CD4-positive, alpha-beta T cell (primary cell): ENCODE results near the gene POU4F1. TPM values are rescaled to one million over a fixed set of nuclear protein-coding genes. Genes with fewer than 3 reads are reported as not detected.

Source experiments
- ATAC-seq: fragments of 200-7000 bp; cut with Tn5 transposase; one replicate; pipeline ENCODE4 v1.10.0; 2022; ENCODE audit warnings: mild to moderate bottlenecking; ENCODE audit not compliant: poor library complexity
- CTCF ChIA-PET: fragments of 350-600 bp; sonication (Branson Sonifier 250); formaldehyde crosslinking; loops from one replicate; lab custom pipeline; 2021; ENCODE audit warnings: antibody characterized with exemption, inconsistent platforms; lab: Charles Lee
- POLR2A ChIA-PET: fragments of 350-600 bp; sonication (Branson Sonifier 250); formaldehyde crosslinking; loops from one replicate; lab custom pipeline; 2021; ENCODE audit warnings: antibody characterized with exemption, inconsistent platforms; lab: Charles Lee
- DNase-seq, 14 experiments: peaks; one replicate each; pipeline ENCODE4 v3.0.0-alpha.2; 2013 to 2020; ENCODE audit warnings: mixed read lengths in 2 of 14
- H3K27ac ChIP-seq, 2 donors: one replicate each; pipeline versions ENCODE4 v1.5.1 to v1.7.0; 2013; ENCODE audit warnings: low read length in 2 of 2, low read depth in 1 of 2, mild to moderate bottlenecking in 1 of 2
- H3K27me3 ChIP-seq, 2 experiments: 1 replicate in 1 of 2; 2 replicates in 1 of 2; pipeline versions ENCODE4 v1.6.1 to v1.7.0; 2013; ENCODE audit warnings: low read length in 2 of 2, control low read depth in 1 of 2, mild to moderate bottlenecking in 1 of 2, moderate library complexity in 1 of 2; ENCODE audit not compliant: insufficient read depth in 2 of 2, control insufficient read depth in 1 of 2
- H3K36me3 ChIP-seq: one replicate; pipeline ENCODE4 v1.6.1; 2013; ENCODE audit warnings: low read length, control low read depth; ENCODE audit not compliant: insufficient read depth
- H3K4me1 ChIP-seq: one replicate; pipeline ENCODE4 v1.6.1; 2013; ENCODE audit warnings: low read length, control low read depth; ENCODE audit not compliant: insufficient read depth
- H3K4me3 ChIP-seq: one replicate; pipeline ENCODE4 v1.5.1; 2013; ENCODE audit warnings: mild to moderate bottlenecking, low read length, moderate library complexity
- H3K9me3 ChIP-seq, 2 experiments: 1 replicate in 1 of 2; 2 replicates in 1 of 2; pipeline versions ENCODE4 v1.6.1 to v1.7.0; 2013; ENCODE audit warnings: low read length in 2 of 2, mild to moderate bottlenecking in 2 of 2, control low read depth in 1 of 2, moderate library complexity in 1 of 2; ENCODE audit not compliant: control insufficient read depth in 1 of 2, insufficient read depth in 1 of 2
- H3K27ac Mint-ChIP-seq: one replicate; pipeline ENCODE4 v1.8.0; 2020; ENCODE audit warnings: mixed read lengths
- H3K27me3 Mint-ChIP-seq: one replicate; pipeline ENCODE4 v1.8.0; 2021; ENCODE audit warnings: mixed read lengths
- H3K36me3 Mint-ChIP-seq: one replicate; pipeline ENCODE4 v1.8.0; 2021; ENCODE audit warnings: low read depth, mixed read lengths
- H3K4me1 Mint-ChIP-seq: one replicate; pipeline ENCODE4 v1.8.0; 2021; ENCODE audit warnings: low read depth, mixed read lengths
- H3K4me3 Mint-ChIP-seq: one replicate; pipeline ENCODE4 v1.8.0; 2020; ENCODE audit warnings: mild to moderate bottlenecking, mixed read lengths
- H3K9me3 Mint-ChIP-seq: one replicate; pipeline ENCODE4 v1.8.0; 2020; ENCODE audit warnings: mixed read lengths
- intact Hi-C, 2 experiments: fragments of 100-400 bp; cut with DNase I in 1 of 2; cut with micrococcal nuclease in 1 of 2; formaldehyde crosslinking; loops; one replicate each; pipeline versions ENCODE4 v1.15.1 to v1.9.0; 2023 to 2025; cut with DNase I, micrococcal nuclease
- polyA plus RNA-seq, 2 donors: library from polyadenylated mRNA; unstranded; fragments of 120-200 nt; gene quantifications; one replicate each; pipeline ENCODE4 v1.2.1, GENCODE V29; 2013
- total RNA-seq, 174 experiments: library from RNA in 2 of 174; stranded (reverse) in 2 of 174; gene quantifications; one replicate each; pipeline ENCODE4 v1.2.3 and lab custom pipeline; 2021 to 2026
- TF ChIP-seq, protein P1 (sequence below): fragments of 200-600 bp; IDR thresholded peaks from one replicate; pipeline ENCODE4 v1.8.0; 2022; ENCODE audit warnings: antibody characterized with exemption, mild to moderate bottlenecking

POU4F1 gene, protein sequence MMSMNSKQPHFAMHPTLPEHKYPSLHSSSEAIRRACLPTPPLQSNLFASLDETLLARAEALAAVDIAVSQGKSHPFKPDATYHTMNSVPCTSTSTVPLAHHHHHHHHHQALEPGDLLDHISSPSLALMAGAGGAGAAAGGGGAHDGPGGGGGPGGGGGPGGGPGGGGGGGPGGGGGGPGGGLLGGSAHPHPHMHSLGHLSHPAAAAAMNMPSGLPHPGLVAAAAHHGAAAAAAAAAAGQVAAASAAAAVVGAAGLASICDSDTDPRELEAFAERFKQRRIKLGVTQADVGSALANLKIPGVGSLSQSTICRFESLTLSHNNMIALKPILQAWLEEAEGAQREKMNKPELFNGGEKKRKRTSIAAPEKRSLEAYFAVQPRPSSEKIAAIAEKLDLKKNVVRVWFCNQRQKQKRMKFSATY
- total RNA-seq = under 1 TPM; 0.11 to 0.14 TPM
- polyA plus RNA-seq (2013, experiment 1 of 2) = 0.09 TPM
- polyA plus RNA-seq (2013, experiment 2 of 2) = 0.31 TPM
- 0 to 0.59 (median 0.11) reads per million in 172 experiments for total RNA-seq (lab: John Stamatoyannopoulos, UW)

DNA sequence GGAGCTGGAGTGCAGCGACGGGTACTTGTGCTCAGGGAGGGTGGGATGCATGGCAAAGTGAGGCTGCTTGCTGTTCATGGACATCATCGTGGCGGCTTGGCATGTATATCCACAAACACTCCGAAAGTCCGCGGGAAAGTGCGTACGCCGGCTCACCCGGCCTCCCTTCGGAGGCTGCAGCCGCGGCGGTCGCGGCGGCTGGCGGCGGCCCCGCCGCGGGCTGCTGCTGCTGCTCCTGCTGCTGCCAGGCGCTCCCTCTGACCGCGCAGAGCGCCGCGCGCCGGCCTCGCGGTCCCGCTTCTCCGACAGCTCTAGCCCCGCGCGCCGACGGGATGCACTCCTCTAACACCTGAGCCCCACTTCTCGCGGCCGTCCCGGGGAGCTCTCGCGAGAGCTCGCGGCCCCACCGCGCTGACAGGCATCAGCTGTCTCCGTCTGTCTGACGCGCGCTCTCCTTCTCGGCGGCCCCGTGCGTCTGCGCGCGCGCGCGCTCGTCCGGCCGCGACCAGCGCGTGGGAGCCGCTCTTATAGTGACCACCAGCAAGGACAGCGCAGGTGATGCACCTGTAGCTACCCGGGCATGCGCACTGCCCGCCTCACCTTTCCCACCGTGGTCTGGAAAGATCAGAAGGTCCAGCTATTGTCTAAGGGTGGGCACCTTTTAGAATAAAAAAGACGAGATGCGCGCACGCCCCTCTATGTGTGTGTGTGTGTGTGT is at the start of gene POU4F1:
TSS of gene POU4F1 (minus strand) at position 313 of the 718 bp plus-strand sequence. CDS start at position 87, 226 bp downstream.
- Histone ChIP-seq H3K4me3 (peak within 1 kb of the TSS; percentile 38), H3K27ac (no peak within 1 kb of the TSS), H3K9me3 (peaks cover 17 to 26% of the 10 kb centered on the region in 2 experiments), H3K36me3 (no peaks in the 10 kb centered on the region), H3K4me1 (peaks cover 48% of the 10 kb centered on the region), H3K27me3 (peaks cover 85 to 95% of the 10 kb centered on the region in 2 experiments)
- Mint-ChIP-seq H3K4me3 (peak within 1 kb of the TSS; percentile 90), H3K27me3 (peaks cover 92% of the 10 kb centered on the region), H3K4me1 (peaks cover 53% of the 10 kb centered on the region), H3K9me3 (peaks cover 2% of the 10 kb centered on the region), H3K27ac (peak within 1 kb of the TSS; percentile 63), H3K36me3 (peaks cover 7% of the 10 kb centered on the region)
- ATAC-seq (peak; percentile 74), DNase-seq (peak in 9 of 14 experiments; percentile 40 to 76 (median 56))
- intact Hi-C loops = no loop called here
- ChIA-PET CTCF (interaction anchor here (0.7 kb wide), 1 partner anchor 375 kb away, joined by 4 read pairs; no protein-coding TSS in a partner anchor), POLR2A (no interaction called here)
- TF ChIP-seq, protein P1, sequence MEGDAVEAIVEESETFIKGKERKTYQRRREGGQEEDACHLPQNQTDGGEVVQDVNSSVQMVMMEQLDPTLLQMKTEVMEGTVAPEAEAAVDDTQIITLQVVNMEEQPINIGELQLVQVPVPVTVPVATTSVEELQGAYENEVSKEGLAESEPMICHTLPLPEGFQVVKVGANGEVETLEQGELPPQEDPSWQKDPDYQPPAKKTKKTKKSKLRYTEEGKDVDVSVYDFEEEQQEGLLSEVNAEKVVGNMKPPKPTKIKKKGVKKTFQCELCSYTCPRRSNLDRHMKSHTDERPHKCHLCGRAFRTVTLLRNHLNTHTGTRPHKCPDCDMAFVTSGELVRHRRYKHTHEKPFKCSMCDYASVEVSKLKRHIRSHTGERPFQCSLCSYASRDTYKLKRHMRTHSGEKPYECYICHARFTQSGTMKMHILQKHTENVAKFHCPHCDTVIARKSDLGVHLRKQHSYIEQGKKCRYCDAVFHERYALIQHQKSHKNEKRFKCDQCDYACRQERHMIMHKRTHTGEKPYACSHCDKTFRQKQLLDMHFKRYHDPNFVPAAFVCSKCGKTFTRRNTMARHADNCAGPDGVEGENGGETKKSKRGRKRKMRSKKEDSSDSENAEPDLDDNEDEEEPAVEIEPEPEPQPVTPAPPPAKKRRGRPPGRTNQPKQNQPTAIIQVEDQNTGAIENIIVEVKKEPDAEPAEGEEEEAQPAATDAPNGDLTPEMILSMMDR = no peak

DNA sequence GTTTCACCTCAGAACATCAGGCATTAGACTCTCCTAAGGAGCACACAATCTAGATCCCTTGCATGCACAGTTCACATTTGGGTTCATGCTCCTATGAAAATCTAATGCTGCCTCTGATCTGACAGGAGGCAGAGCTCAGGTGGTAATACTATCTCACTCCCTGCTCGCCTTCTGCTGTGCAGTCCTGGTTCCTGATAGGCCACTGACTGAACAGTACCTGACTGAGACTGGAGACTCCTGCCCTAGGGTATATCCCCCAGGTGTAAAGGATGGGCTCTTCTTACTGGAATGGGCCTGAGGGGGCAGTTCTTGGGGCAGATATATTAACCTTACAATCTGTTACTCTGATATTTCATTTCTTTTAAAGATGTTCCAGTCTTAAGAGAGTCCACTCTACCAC is 49.3 kb upstream of the POU4F1 start:
- no peak overlapping the region for H3K4me3 Mint-ChIP-seq

DNA sequence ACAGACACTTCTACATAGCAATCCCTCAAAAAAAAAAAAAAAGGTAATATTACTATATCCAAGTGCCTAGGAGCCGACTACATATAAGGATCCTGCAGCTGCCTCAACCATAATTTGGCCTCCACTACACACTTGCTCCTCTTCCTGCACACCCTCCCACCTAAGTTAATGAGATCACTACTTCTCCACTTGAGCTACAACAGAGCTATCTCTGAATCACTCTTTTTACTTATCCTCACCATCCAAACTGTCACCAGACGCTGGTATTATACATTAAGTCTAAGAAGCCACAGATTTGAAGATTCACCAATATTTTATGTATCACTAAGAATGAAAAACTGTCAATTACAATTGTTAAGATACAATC is 47.3 kb upstream of the POU4F1 start:
- POLR2A ChIA-PET = no interaction called here
- H3K4me1 ChIP-seq = peaks cover 11% of the 10 kb centered on the region
- no peaks in the 10 kb centered on the region for H3K9me3 Mint-ChIP-seq
- no peaks in the 10 kb centered on the region for H3K9me3 ChIP-seq
- H3K27me3 ChIP-seq = no peaks in the 10 kb centered on the region
- CTCF ChIA-PET = no interaction called here
- peaks cover 7% of the 10 kb centered on the region for H3K36me3 Mint-ChIP-seq
- intact Hi-C loops = loop anchor here (10.0 kb wide), 3 partner anchors 744 to 1306 kb away; partner anchors contain the start of gene SLAIN1 (in 1 of the 2)
- H3K27me3 Mint-ChIP-seq = no peaks in the 10 kb centered on the region
- DNase-seq (no peak), ATAC-seq (no peak)
- H3K4me3 Mint-ChIP-seq = no peak overlapping the region
- no peak overlapping the region for H3K4me3 ChIP-seq
- no peak overlapping the region for H3K27ac Mint-ChIP-seq
- H3K36me3 ChIP-seq = no peaks in the 10 kb centered on the region
- peaks cover 34% of the 10 kb centered on the region for H3K4me1 Mint-ChIP-seq
- TF ChIP-seq, protein P1 = no peak
- H3K27ac ChIP-seq = no peak overlapping the region

More for the DNA sequence above, 49.3 kb upstream of the POU4F1 start:
- Mint-ChIP-seq H3K27ac (no peak overlapping the region), H3K36me3 (peaks cover 13% of the 10 kb centered on the region), H3K4me1 (peaks cover 26% of the 10 kb centered on the region), H3K9me3 (no peaks in the 10 kb centered on the region), H3K27me3 (no peaks in the 10 kb centered on the region)
- no peaks in the 10 kb centered on the region for H3K36me3 ChIP-seq
- H3K9me3 ChIP-seq = no peaks in the 10 kb centered on the region
- H3K4me1 ChIP-seq = peaks cover 13% of the 10 kb centered on the region
- ATAC-seq (no peak), DNase-seq (no peak)
- no peak overlapping the region for H3K4me3 ChIP-seq
- CTCF ChIA-PET = interaction anchor here (1.1 kb wide), 1 partner anchor 16 kb away, joined by 4 read pairs; no protein-coding TSS in a partner anchor
- POLR2A ChIA-PET = no interaction called here
- no peaks in the 10 kb centered on the region for H3K27me3 ChIP-seq
- intact Hi-C loops = loop anchor here (10.0 kb wide), 3 partner anchors 742 to 1308 kb away; partner anchors contain the start of gene SLAIN1 (in 1 of the 2)
- TF ChIP-seq, protein P1 = no peak
- H3K27ac ChIP-seq = no peak overlapping the region
